ENCODE measurements around the gene DSTYK.

DSTYK gene

GRCh38 chr1:205211169-205211838, at the start of gene DSTYK:
Gene DSTYK (minus strand): TSS chr1:205211702. CDS start chr1:205211535, 167 bp downstream.
- DNase-seq (ENCODE audit: low read depth): peak; percentile 87

- DNase-seq (ENCODE audit: low read depth): no peak
These were observed 48.5 kb upstream of the DSTYK start for GRCh38 chr1:205259998-205260397.

- DNase-seq (ENCODE audit: low read depth): no peak
These were observed 47.9 kb upstream of the DSTYK start for GRCh38 chr1:205259324-205259832.

GRCh38 chr1:205258719-205259118, 47.2 kb upstream of the DSTYK start:
- DNase-seq (ENCODE audit: low read depth): no peak

- DNase-seq (ENCODE audit: low read depth): no peak
These were observed 46.8 kb upstream of the DSTYK start for GRCh38 chr1:205258261-205258691.

GRCh38 chr1:205257735-205258134, 46.2 kb upstream of the DSTYK start:
- DNase-seq (ENCODE audit: low read depth): no peak

GRCh38 chr1:205256951-205257625, 45.6 kb upstream of the DSTYK start:
- DNase-seq (ENCODE audit: low read depth): no peak

- DNase-seq (ENCODE audit: low read depth): peak; percentile 78
These were observed 44.7 kb upstream of the DSTYK start for GRCh38 chr1:205255941-205256780.

GRCh38 chr1:205251576-205251975, 40.1 kb upstream of the DSTYK start:
- no peak for DNase-seq (ENCODE audit: low read depth)

GRCh38 chr1:205250699-205251098, 39.2 kb upstream of the DSTYK start:
- DNase-seq (ENCODE audit: low read depth): no peak

- no peak for DNase-seq (ENCODE audit: low read depth)
These were observed 38.1 kb upstream of the DSTYK start for GRCh38 chr1:205249651-205250050.

- no peak for DNase-seq (ENCODE audit: low read depth)
These were observed 37.5 kb upstream of the DSTYK start for GRCh38 chr1:205248793-205249601.

GRCh38 chr1:205247130-205247921, 35.8 kb upstream of the DSTYK start:
- DNase-seq (ENCODE audit: low read depth): no peak

GRCh38 chr1:205246351-205247119, 35.0 kb upstream of the DSTYK start:
- DNase-seq (ENCODE audit: low read depth): no peak

- no peak for DNase-seq (ENCODE audit: low read depth)
These were observed 33.6 kb upstream of the DSTYK start for GRCh38 chr1:205245096-205245495.

- DNase-seq (ENCODE audit: low read depth): no peak
These were observed 32.9 kb upstream of the DSTYK start for GRCh38 chr1:205244384-205244783.

- no peak for DNase-seq (ENCODE audit: low read depth)
These were observed 32.1 kb upstream of the DSTYK start for GRCh38 chr1:205243350-205244191.

- no peak for DNase-seq (ENCODE audit: low read depth)
These were observed 30.0 kb upstream of the DSTYK start for GRCh38 chr1:205241366-205242030.

GRCh38 chr1:205240569-205240968, 29.1 kb upstream of the DSTYK start:
- DNase-seq (ENCODE audit: low read depth): no peak
